Measurements from ENCODE around the gene SNX30.

DNA sequence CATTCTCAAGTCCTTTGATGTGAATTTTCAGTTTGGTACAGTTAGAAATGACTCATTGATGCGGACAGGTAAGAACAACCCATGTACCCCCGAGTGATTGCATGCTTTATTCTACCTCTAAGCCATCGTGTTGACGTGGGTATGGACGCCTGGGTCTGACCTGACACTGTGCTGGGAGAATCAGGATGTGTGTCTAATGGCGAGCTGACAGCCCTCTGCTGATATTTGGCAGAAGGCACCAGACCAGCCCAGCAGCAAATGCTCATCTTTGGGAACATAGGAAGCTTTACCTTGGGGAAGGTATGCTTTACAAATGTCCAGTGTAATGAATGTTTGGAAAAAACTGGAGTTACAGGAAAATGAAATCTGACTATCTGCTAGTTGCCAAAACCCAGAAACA lies 120.0 kb downstream of the SNX30 start:
- TF ChIP-seq, protein P1, sequence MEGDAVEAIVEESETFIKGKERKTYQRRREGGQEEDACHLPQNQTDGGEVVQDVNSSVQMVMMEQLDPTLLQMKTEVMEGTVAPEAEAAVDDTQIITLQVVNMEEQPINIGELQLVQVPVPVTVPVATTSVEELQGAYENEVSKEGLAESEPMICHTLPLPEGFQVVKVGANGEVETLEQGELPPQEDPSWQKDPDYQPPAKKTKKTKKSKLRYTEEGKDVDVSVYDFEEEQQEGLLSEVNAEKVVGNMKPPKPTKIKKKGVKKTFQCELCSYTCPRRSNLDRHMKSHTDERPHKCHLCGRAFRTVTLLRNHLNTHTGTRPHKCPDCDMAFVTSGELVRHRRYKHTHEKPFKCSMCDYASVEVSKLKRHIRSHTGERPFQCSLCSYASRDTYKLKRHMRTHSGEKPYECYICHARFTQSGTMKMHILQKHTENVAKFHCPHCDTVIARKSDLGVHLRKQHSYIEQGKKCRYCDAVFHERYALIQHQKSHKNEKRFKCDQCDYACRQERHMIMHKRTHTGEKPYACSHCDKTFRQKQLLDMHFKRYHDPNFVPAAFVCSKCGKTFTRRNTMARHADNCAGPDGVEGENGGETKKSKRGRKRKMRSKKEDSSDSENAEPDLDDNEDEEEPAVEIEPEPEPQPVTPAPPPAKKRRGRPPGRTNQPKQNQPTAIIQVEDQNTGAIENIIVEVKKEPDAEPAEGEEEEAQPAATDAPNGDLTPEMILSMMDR (tag by site-specific recombination; IDR thresholded peaks at IDR 0.05): no peak
- TF ChIP-seq, protein P2, sequence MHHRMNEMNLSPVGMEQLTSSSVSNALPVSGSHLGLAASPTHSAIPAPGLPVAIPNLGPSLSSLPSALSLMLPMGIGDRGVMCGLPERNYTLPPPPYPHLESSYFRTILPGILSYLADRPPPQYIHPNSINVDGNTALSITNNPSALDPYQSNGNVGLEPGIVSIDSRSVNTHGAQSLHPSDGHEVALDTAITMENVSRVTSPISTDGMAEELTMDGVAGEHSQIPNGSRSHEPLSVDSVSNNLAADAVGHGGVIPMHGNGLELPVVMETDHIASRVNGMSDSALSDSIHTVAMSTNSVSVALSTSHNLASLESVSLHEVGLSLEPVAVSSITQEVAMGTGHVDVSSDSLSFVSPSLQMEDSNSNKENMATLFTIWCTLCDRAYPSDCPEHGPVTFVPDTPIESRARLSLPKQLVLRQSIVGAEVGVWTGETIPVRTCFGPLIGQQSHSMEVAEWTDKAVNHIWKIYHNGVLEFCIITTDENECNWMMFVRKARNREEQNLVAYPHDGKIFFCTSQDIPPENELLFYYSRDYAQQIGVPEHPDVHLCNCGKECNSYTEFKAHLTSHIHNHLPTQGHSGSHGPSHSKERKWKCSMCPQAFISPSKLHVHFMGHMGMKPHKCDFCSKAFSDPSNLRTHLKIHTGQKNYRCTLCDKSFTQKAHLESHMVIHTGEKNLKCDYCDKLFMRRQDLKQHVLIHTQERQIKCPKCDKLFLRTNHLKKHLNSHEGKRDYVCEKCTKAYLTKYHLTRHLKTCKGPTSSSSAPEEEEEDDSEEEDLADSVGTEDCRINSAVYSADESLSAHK (tag by site-specific recombination; IDR thresholded peaks at IDR 0.05): no peak
- no peak for TF ChIP-seq ZNF354C (tag by site-specific recombination; IDR thresholded peaks at IDR 0.05; ENCODE audit: borderline replicate concordance, low read depth)
- no peak for TF ChIP-seq ZBTB8A (tag by site-specific recombination; IDR thresholded peaks at IDR 0.05)
- no peak for TF ChIP-seq ZNF664 (tag by site-specific recombination; IDR thresholded peaks at IDR 0.05)
- TF ChIP-seq ZNF624 (tag by site-specific recombination; IDR thresholded peaks at IDR 0.05): no peak
- TF ChIP-seq KLF1 (tag by site-specific recombination; IDR thresholded peaks at IDR 0.05): no peak
- no peak for TF ChIP-seq ZFP3 (tag by site-specific recombination; IDR thresholded peaks at IDR 0.05; ENCODE audit: low read depth)
- no peak for TF ChIP-seq TRIM28 (IDR thresholded peaks at IDR 0.05; ENCODE audit: borderline replicate concordance, low read length)
- TF ChIP-seq, protein P3, sequence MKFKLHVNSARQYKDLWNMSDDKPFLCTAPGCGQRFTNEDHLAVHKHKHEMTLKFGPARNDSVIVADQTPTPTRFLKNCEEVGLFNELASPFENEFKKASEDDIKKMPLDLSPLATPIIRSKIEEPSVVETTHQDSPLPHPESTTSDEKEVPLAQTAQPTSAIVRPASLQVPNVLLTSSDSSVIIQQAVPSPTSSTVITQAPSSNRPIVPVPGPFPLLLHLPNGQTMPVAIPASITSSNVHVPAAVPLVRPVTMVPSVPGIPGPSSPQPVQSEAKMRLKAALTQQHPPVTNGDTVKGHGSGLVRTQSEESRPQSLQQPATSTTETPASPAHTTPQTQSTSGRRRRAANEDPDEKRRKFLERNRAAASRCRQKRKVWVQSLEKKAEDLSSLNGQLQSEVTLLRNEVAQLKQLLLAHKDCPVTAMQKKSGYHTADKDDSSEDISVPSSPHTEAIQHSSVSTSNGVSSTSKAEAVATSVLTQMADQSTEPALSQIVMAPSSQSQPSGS (tag by site-specific recombination; IDR thresholded peaks at IDR 0.05; ENCODE audit: low read depth): no peak
- no peak for TF ChIP-seq ZNF548 (tag by site-specific recombination; IDR thresholded peaks at IDR 0.05)

All from HEK293 (cell line).